H9 (cell line): Measurements from ENCODE around the gene CHGA. TPM values are rescaled to one million over a fixed set of nuclear protein-coding genes. Genes with fewer than 3 reads are reported as not detected.

Experiments
- DNase-seq: peaks from one replicate; pipeline ENCODE4 v3.0.0-alpha.2; 2017
- H2AFZ ChIP-seq: one replicate; pipeline ENCODE4 v1.6.1; 2013; ENCODE audit warnings: mild to moderate bottlenecking, low read length, control low read depth, moderate library complexity
- H2AK5ac ChIP-seq: 2 replicates; pipeline ENCODE4 v1.6.1; 2013; ENCODE audit warnings: low read length, control low read depth, mixed read lengths; ENCODE audit not compliant: insufficient read length
- H2BK120ac ChIP-seq: one replicate; pipeline ENCODE4 v1.6.1; 2013; ENCODE audit warnings: low read depth, mild to moderate bottlenecking, low read length, control low read depth, inconsistent platforms; ENCODE audit not compliant: poor library complexity, severe bottlenecking
- H2BK12ac ChIP-seq: 2 replicates; pipeline ENCODE4 v1.6.1; 2013; ENCODE audit warnings: low read length, control low read depth, mixed read lengths, low read depth; ENCODE audit not compliant: insufficient read length
- H2BK15ac ChIP-seq: 2 replicates; pipeline ENCODE4 v1.6.1; 2013; ENCODE audit warnings: low read depth, low read length, control low read depth
- H2BK20ac ChIP-seq: one replicate; pipeline ENCODE4 v1.6.1; 2013; ENCODE audit warnings: low read depth, mild to moderate bottlenecking, low read length, control low read depth, inconsistent platforms; ENCODE audit not compliant: poor library complexity, severe bottlenecking
- H2BK5ac ChIP-seq: 2 replicates; pipeline ENCODE4 v1.6.1; 2013; ENCODE audit warnings: low read length, control low read depth, mixed read lengths; ENCODE audit not compliant: insufficient read length
- H3K14ac ChIP-seq: 2 replicates; pipeline ENCODE4 v1.6.1; 2013; ENCODE audit warnings: low read length, control low read depth; ENCODE audit not compliant: insufficient read depth
- H3K18ac ChIP-seq: 2 replicates; pipeline ENCODE4 v1.6.1; 2013; ENCODE audit warnings: low read depth, mild to moderate bottlenecking, mixed read lengths, low read length, control low read depth; ENCODE audit not compliant: insufficient read length
- H3K23ac ChIP-seq: 2 replicates; pipeline ENCODE4 v1.6.1; 2013; ENCODE audit warnings: low read length, control low read depth, mixed read lengths, low read depth; ENCODE audit not compliant: insufficient read length
- H3K23me2 ChIP-seq: 2 replicates; pipeline ENCODE4 v1.6.1; 2013; ENCODE audit warnings: low read depth, mild to moderate bottlenecking, mixed read lengths, low read length, control low read depth; ENCODE audit not compliant: insufficient read length, poor library complexity, severe bottlenecking
- H3K27ac ChIP-seq: 2 replicates; pipeline ENCODE4 v1.5.1; 2013; ENCODE audit warnings: low read length, control low read depth, mixed read lengths, low read depth; ENCODE audit not compliant: insufficient read length
- H3K27me3 ChIP-seq: 2 replicates; pipeline ENCODE4 v1.6.1; 2013; ENCODE audit warnings: low read length, control low read depth, inconsistent platforms; ENCODE audit not compliant: insufficient read depth
- H3K4ac ChIP-seq: 2 replicates; pipeline ENCODE4 v1.6.1; 2013; ENCODE audit warnings: low read depth, mild to moderate bottlenecking, control low read depth, inconsistent platforms, low read length, moderate library complexity
- H3K4me1 ChIP-seq: 2 replicates; pipeline ENCODE4 v1.6.1; 2013; ENCODE audit warnings: low read length, control low read depth, inconsistent platforms; ENCODE audit not compliant: insufficient read depth
- H3K4me2 ChIP-seq: 2 replicates; pipeline ENCODE4 v1.6.1; 2013; ENCODE audit warnings: low read length, control low read depth, mixed read lengths; ENCODE audit not compliant: insufficient read length, insufficient read depth
- H3K56ac ChIP-seq: 2 replicates; pipeline ENCODE4 v1.6.1; 2013; ENCODE audit warnings: low read depth, mild to moderate bottlenecking, mixed read lengths, low read length, control low read depth; ENCODE audit not compliant: insufficient read length
- H3K79me1 ChIP-seq: 2 replicates; pipeline ENCODE4 v1.6.1; 2013; ENCODE audit warnings: low read depth, mild to moderate bottlenecking, moderate library complexity, low read length, control low read depth, inconsistent platforms; ENCODE audit not compliant: insufficient read depth, poor library complexity, severe bottlenecking
- H3K79me2 ChIP-seq: 2 replicates; pipeline ENCODE4 v1.6.1; 2013; ENCODE audit warnings: low read length, control low read depth, inconsistent platforms; ENCODE audit not compliant: insufficient read depth
- H3K9ac ChIP-seq: 2 replicates; pipeline ENCODE4 v1.6.1; 2013; ENCODE audit warnings: low read length, control low read depth, mixed read lengths; ENCODE audit not compliant: insufficient read length; ENCODE audit errors: extremely low read depth
- H3K9me3 ChIP-seq: one replicate; pipeline ENCODE4 v1.6.1; 2013; ENCODE audit warnings: low read depth, low read length, inconsistent platforms; ENCODE audit not compliant: control insufficient read depth
- H3T11ph ChIP-seq: one replicate; pipeline ENCODE4 v1.6.1; 2013; ENCODE audit warnings: mild to moderate bottlenecking, low read length, control low read depth, inconsistent platforms
- H4K20me1 ChIP-seq: one replicate; pipeline ENCODE4 v1.6.1; 2013; ENCODE audit not compliant: control insufficient read depth, insufficient read length, insufficient read depth
- H4K5ac ChIP-seq: 2 replicates; pipeline ENCODE4 v1.6.1; 2013; ENCODE audit warnings: low read depth, mild to moderate bottlenecking, mixed read lengths, low read length, control low read depth; ENCODE audit not compliant: insufficient read length
- H4K8ac ChIP-seq: replicated peaks from 2 replicates; pipeline ENCODE4 v1.6.1; 2013; ENCODE audit warnings: low read length, control low read depth, mixed read lengths, low read depth; ENCODE audit not compliant: insufficient read length
- H4K91ac ChIP-seq: 2 replicates; pipeline ENCODE4 v1.6.1; 2013; ENCODE audit warnings: low read depth, mild to moderate bottlenecking, moderate library complexity, mixed read lengths, low read length, control low read depth; ENCODE audit not compliant: insufficient read length
- H3K27ac Mint-ChIP-seq, 3 experiments: 2 replicates in 2 of 3; 3 replicates in 1 of 3; pipeline ENCODE4 v1.8.0; 2020 to 2021; ENCODE audit warnings: mixed read lengths in 3 of 3, mild to moderate bottlenecking in 1 of 3, moderate library complexity in 1 of 3
- H3K27me3 Mint-ChIP-seq: 2 replicates; pipeline ENCODE4 v1.8.0; 2021; ENCODE audit warnings: low read depth, mild to moderate bottlenecking, moderate library complexity, mixed read lengths
- H3K36me3 Mint-ChIP-seq, 3 experiments: 2 replicates in 2 of 3; 3 replicates in 1 of 3; pipeline ENCODE4 v1.8.0; 2020 to 2021; ENCODE audit warnings: low read depth in 3 of 3, mixed read lengths in 3 of 3; ENCODE audit not compliant: insufficient read depth in 1 of 3
- H3K4me1 Mint-ChIP-seq, 2 experiments: 2 replicates each; pipeline ENCODE4 v1.8.0; 2020; ENCODE audit warnings: mixed read lengths in 2 of 2
- H3K4me3 Mint-ChIP-seq, 2 experiments: 2 replicates in 1 of 2; 3 replicates in 1 of 2; pipeline ENCODE4 v1.8.0; 2020 to 2021; ENCODE audit warnings: mild to moderate bottlenecking in 2 of 2, mixed read lengths in 2 of 2, moderate library complexity in 1 of 2
- H3K9me3 Mint-ChIP-seq, 2 experiments: 2 replicates in 1 of 2; 3 replicates in 1 of 2; pipeline ENCODE4 v1.8.0; 2020; ENCODE audit warnings: mild to moderate bottlenecking in 2 of 2, mixed read lengths in 2 of 2, moderate library complexity in 1 of 2
- CTCF ChIP-seq: fragments of 200-600 bp; sonication (generic); conservative IDR thresholded peaks from 3 replicates; pipeline ENCODE4 v1.8.0; 2021; ENCODE audit warnings: antibody characterized with exemption, mild to moderate bottlenecking
- WGBS: extraction: QIAGEN DNeasy Blood & Tissue Kit; methylation state at CpG from one replicate; pipeline ENCODE4 v1.1.7; 2013; ENCODE audit warnings: missing lambda C conversion rate, low lambda C conversion rate, mixed read lengths; ENCODE audit not compliant: insufficient read length; ENCODE audit errors: extremely low coverage; 5-methylcytosine and 5-hydroxymethylcytosine counted together
- total RNA-seq: library from RNA; stranded (reverse); gene quantifications from 2 replicates; pipeline ENCODE4 v1.2.1, GENCODE V29; 2021

Gene CHGA
- total RNA-seq, 1 experiment from 2014 or later = 6.7 TPM

GRCh38 chr14:92916201-92916600 is 6.7 kb upstream of the CHGA start:
- Histone ChIP-seq H2BK120ac (no peak overlapping the region), H3K27me3 (no peaks in the 10 kb centered on the region; the same call in 1 of the 2 replicates), H3K4me1 (no peaks in the 10 kb centered on the region), H4K5ac (no peak overlapping the region), H3K79me1 (no peaks in the 10 kb centered on the region), H3K56ac (no peak overlapping the region), H3K9me3 (peaks cover 4% of the 10 kb centered on the region), H3K4ac (no peak overlapping the region), H3K27ac (no peak overlapping the region), H2AK5ac (no peak overlapping the region), H2BK12ac (no peak overlapping the region), H2BK15ac (no peak overlapping the region), H3T11ph (no peak overlapping the region), H2AFZ (no peak overlapping the region), H2BK20ac (no peak overlapping the region), H4K8ac (no peak overlapping the region), H3K79me2 (no peaks in the 10 kb centered on the region), H3K23me2 (no peaks in the 10 kb centered on the region), H3K14ac (no peak overlapping the region; the same call in 1 of the 2 replicates), H2BK5ac (no peak overlapping the region), H4K91ac (no peak overlapping the region), H3K23ac (no peak overlapping the region), H3K18ac (no peak overlapping the region), H3K9ac (no peak overlapping the region), H3K4me2 (no peak overlapping the region), H4K20me1 (no peaks in the 10 kb centered on the region)
- Mint-ChIP-seq H3K4me3 (no peak overlapping the region), H3K27ac (no peak overlapping the region; a peak in 1 of 7 replicates), H3K4me1 (no peaks in the 10 kb centered on the region), H3K27me3 (peaks cover 65% of the 10 kb centered on the region), H3K9me3 (peaks cover 3 to 9% of the 10 kb centered on the region in 2 experiments; a peak in 4 of 5 replicates), H3K36me3 (no peaks in the 10 kb centered on the region)
- WGBS = no CpG with 5 or more reads among the region's 4 CpGs
- no peak for DNase-seq
- TF ChIP-seq CTCF = no peak
